H1 (cell line): ENCODE measurements around the gene TMEM221. TPM values are rescaled to one million over a fixed set of nuclear protein-coding genes. Genes with fewer than 3 reads are reported as not detected.

Experiments used
- CTCF ChIA-PET: fragments of 300-600 bp; sonication (Branson Sonifier 250); formaldehyde crosslinking; loops from one replicate; lab custom pipeline; 2021; ENCODE audit not compliant: partially characterized antibody; lab: Charles Lee
- POLR2A ChIA-PET: fragments of 300-600 bp; sonication (Branson Sonifier 250); formaldehyde crosslinking; loops from one replicate; lab custom pipeline; 2021; ENCODE audit warnings: inconsistent platforms; ENCODE audit not compliant: partially characterized antibody; lab: Charles Lee
- DNase-seq, 2 experiments: peaks; one replicate each; pipeline versions ENCODE4 v3.0.0 to v3.0.0-alpha.2; 2010 to 2022; ENCODE audit warnings: low spot score in 2 of 2, low read depth in 1 of 2, mixed read lengths in 1 of 2
- FAIRE-seq: peaks from 2 replicates; lab custom pipeline; 2011; peaks lifted over from hg19 to GRCh38; lab: Jason Lieb, UNC
- H2AFZ ChIP-seq: 2 replicates; pipeline ENCODE4 v1.8.1; 2012; ENCODE audit warnings: low read length, inconsistent platforms
- H2AK5ac ChIP-seq: 2 replicates; pipeline ENCODE4 v1.6.1; 2013; ENCODE audit warnings: low read depth, low read length
- H2BK120ac ChIP-seq: replicated peaks from 2 replicates; pipeline ENCODE3; 2013; ENCODE audit warnings: low read depth, low read length, inconsistent platforms
- H2BK12ac ChIP-seq: 2 replicates; pipeline ENCODE4 v1.6.1; 2013; ENCODE audit warnings: low read depth, low read length
- H2BK15ac ChIP-seq: 2 replicates; pipeline ENCODE4 v1.6.1; 2013; ENCODE audit warnings: low read length
- H2BK20ac ChIP-seq: 2 replicates; pipeline ENCODE4 v1.6.1; 2013; ENCODE audit warnings: low read length
- H2BK5ac ChIP-seq: 2 replicates; pipeline ENCODE4 v1.6.1; 2013; ENCODE audit warnings: low read depth, low read length
- H3K14ac ChIP-seq: 2 replicates; pipeline ENCODE4 v1.6.1; 2013; ENCODE audit warnings: inconsistent platforms; ENCODE audit not compliant: insufficient read length
- H3K18ac ChIP-seq: 2 replicates; pipeline ENCODE4 v1.6.1; 2013; ENCODE audit warnings: low read length; ENCODE audit errors: extremely low read depth
- H3K23ac ChIP-seq: 2 replicates; pipeline ENCODE4 v1.6.1; 2013; ENCODE audit warnings: inconsistent platforms; ENCODE audit not compliant: insufficient read length
- H3K23me2 ChIP-seq: 2 replicates; pipeline ENCODE4 v1.6.1; 2013; ENCODE audit warnings: low read depth, low read length
- H3K27ac ChIP-seq: 2 replicates; pipeline ENCODE4 v1.6.1; 2011; ENCODE audit warnings: low read depth, low read length, inconsistent platforms
- H3K27me3 ChIP-seq, 4 experiments: replicated peaks in 1 of 4; 1 replicate in 1 of 4; 2 replicates in 3 of 4; pipeline versions ENCODE4 v1.6.1 to v1.8.1; 2011 to 2013; ENCODE audit warnings: low read length in 3 of 4, mild to moderate bottlenecking in 3 of 4, inconsistent platforms in 2 of 4, mixed read lengths in 2 of 4, moderate library complexity in 1 of 4; ENCODE audit not compliant: control insufficient read depth in 3 of 4, insufficient read depth in 3 of 4; ENCODE audit errors: extremely low read depth in 1 of 4
- H3K36me3 ChIP-seq, 4 experiments: 2 replicates each; pipeline versions ENCODE4 v1.6.1 to v1.8.1; 2011 to 2013; ENCODE audit warnings: mild to moderate bottlenecking in 4 of 4, low read length in 3 of 4, moderate library complexity in 2 of 4, control low read depth in 1 of 4, inconsistent platforms in 1 of 4; ENCODE audit not compliant: insufficient read depth in 4 of 4, control insufficient read depth in 2 of 4
- H3K4ac ChIP-seq: replicated peaks from 2 replicates; pipeline ENCODE3; 2013; ENCODE audit warnings: low read length, low read depth, mixed read lengths, inconsistent platforms; ENCODE audit not compliant: insufficient read length
- H3K4me1 ChIP-seq, 4 experiments: replicated peaks in 1 of 4; 1 replicate in 1 of 4; 2 replicates in 3 of 4; pipeline versions ENCODE4 v1.6.1 to v1.8.1; 2011 to 2013; ENCODE audit warnings: low read length in 3 of 4, inconsistent platforms in 2 of 4, mixed read lengths in 1 of 4; ENCODE audit not compliant: insufficient read depth in 4 of 4, control insufficient read depth in 3 of 4
- H3K4me2 ChIP-seq, 2 experiments: 2 replicates each; pipeline versions ENCODE4 v1.6.1 to v1.8.1; 2011 to 2013; ENCODE audit warnings: low read depth in 2 of 2, low read length in 2 of 2, control low read depth in 1 of 2, inconsistent platforms in 1 of 2, mild to moderate bottlenecking in 1 of 2; ENCODE audit not compliant: insufficient read depth in 1 of 2
- H3K4me3 ChIP-seq, 4 experiments: fragments of 200-600, 300-600 bp in 1 of 4; sonication (generic), shearing (Covaris generic), sonication (Bioruptor Twin) in 1 of 4; 2 replicates each; pipeline versions ENCODE4 v1.5.1 to v1.8.1; 2011 to 2016; ENCODE audit warnings: low read length in 4 of 4, low read depth in 3 of 4, control low read depth in 2 of 4, inconsistent platforms in 2 of 4, mild to moderate bottlenecking in 2 of 4, mixed read lengths in 1 of 4, moderate library complexity in 1 of 4; ENCODE audit not compliant: insufficient read depth in 2 of 4; ENCODE audit errors: extremely low read depth in 1 of 4
- H3K56ac ChIP-seq: replicated peaks from 2 replicates; pipeline ENCODE3; 2013; ENCODE audit warnings: low read depth, mild to moderate bottlenecking, mixed read lengths, low read length, inconsistent platforms; ENCODE audit not compliant: insufficient read length
- H3K79me1 ChIP-seq: 2 replicates; pipeline ENCODE4 v1.6.1; 2013; ENCODE audit warnings: low read depth, low read length, control low read depth
- H3K79me2 ChIP-seq, 2 experiments: 2 replicates each; pipeline versions ENCODE4 v1.6.1 to v1.8.1; 2012 to 2013; ENCODE audit warnings: low read length in 2 of 2, mild to moderate bottlenecking in 2 of 2, inconsistent platforms in 1 of 2; ENCODE audit not compliant: insufficient read depth in 2 of 2, control insufficient read depth in 1 of 2
- H3K9ac ChIP-seq, 4 experiments: replicated peaks in 1 of 4; 1 replicate in 1 of 4; 2 replicates in 3 of 4; pipeline versions ENCODE4 v1.6.1 to v1.8.1; 2011 to 2013; ENCODE audit warnings: low read depth in 3 of 4, low read length in 3 of 4, control low read depth in 2 of 4, mild to moderate bottlenecking in 2 of 4, moderate library complexity in 2 of 4, inconsistent platforms in 1 of 4; ENCODE audit errors: extremely low read depth in 1 of 4
- H3K9me3 ChIP-seq, 2 experiments: 2 replicates each; pipeline versions ENCODE4 v1.6.1 to v1.8.1; 2012 to 2013; ENCODE audit warnings: mild to moderate bottlenecking in 2 of 2, moderate library complexity in 2 of 2, control low read depth in 1 of 2, inconsistent platforms in 1 of 2, low read depth in 1 of 2, low read length in 1 of 2, mixed read lengths in 1 of 2; ENCODE audit not compliant: insufficient read depth in 2 of 2
- H4K20me1 ChIP-seq, 2 experiments: replicated peaks in 1 of 2; 2 replicates each; pipeline versions ENCODE3 to v1.8.1; 2011 to 2013; ENCODE audit warnings: inconsistent platforms in 2 of 2, low read length in 2 of 2, mild to moderate bottlenecking in 1 of 2; ENCODE audit not compliant: insufficient read depth in 2 of 2, control insufficient read depth in 1 of 2
- H4K5ac ChIP-seq: 2 replicates; pipeline ENCODE4 v1.6.1; 2013; ENCODE audit warnings: low read length, low read depth, mixed read lengths, inconsistent platforms; ENCODE audit not compliant: insufficient read length
- H4K8ac ChIP-seq: 2 replicates; pipeline ENCODE4 v1.8.0; 2013; ENCODE audit warnings: mild to moderate bottlenecking, moderate library complexity, low read length, inconsistent platforms; ENCODE audit not compliant: insufficient read depth; ENCODE audit errors: extremely low read depth
- H4K91ac ChIP-seq: replicated peaks from 2 replicates; pipeline ENCODE3; 2013; ENCODE audit warnings: low read length, mixed read lengths, inconsistent platforms; ENCODE audit not compliant: insufficient read length
- CEBPB ChIP-seq: IDR thresholded peaks from 2 replicates; pipeline ENCODE4 v1.6.1; 2012; ENCODE audit warnings: low read depth, low read length
- EGR1 ChIP-seq: IDR thresholded peaks from 2 replicates; pipeline ENCODE4 v1.6.1; 2011; ENCODE audit warnings: low read depth, low read length, borderline replicate concordance
- GABPA ChIP-seq: IDR thresholded peaks from 2 replicates; pipeline ENCODE4 v1.6.1; 2011; ENCODE audit warnings: mild to moderate bottlenecking, low read length, moderate library complexity, borderline replicate concordance; ENCODE audit not compliant: insufficient read depth
- HDAC2 ChIP-seq, 2 experiments: fragments of 300-600 bp in 1 of 2; sonication (generic) in 1 of 2; IDR thresholded peaks; 2 replicates each; pipeline ENCODE4 v1.6.1; 2011 to 2012; ENCODE audit warnings: low read depth in 2 of 2, low read length in 2 of 2, mild to moderate bottlenecking in 2 of 2, moderate library complexity in 2 of 2, borderline replicate concordance in 1 of 2, inconsistent platforms in 1 of 2
- JUN ChIP-seq: IDR thresholded peaks from 2 replicates; pipeline ENCODE4 v1.6.1; 2011; ENCODE audit warnings: low read depth, mild to moderate bottlenecking, improper control_type of control experiment, low read length
- MAX ChIP-seq: IDR thresholded peaks from 2 replicates; pipeline ENCODE4 v1.6.1; 2012; ENCODE audit warnings: inconsistent platforms
- POLR2AphosphoS5 ChIP-seq: IDR thresholded peaks from 2 replicates; pipeline ENCODE4 v1.6.1; 2011; ENCODE audit warnings: low read depth, low read length
- RAD21 ChIP-seq, 2 experiments: IDR thresholded peaks in 1 of 2; conservative IDR thresholded peaks in 1 of 2; 2 replicates each; pipeline ENCODE4 v1.6.1; 2011; ENCODE audit warnings: low read depth in 2 of 2, low read length in 2 of 2, improper control_type of control experiment in 1 of 2, inconsistent platforms in 1 of 2, mild to moderate bottlenecking in 1 of 2, moderate library complexity in 1 of 2
- SIX5 ChIP-seq: IDR thresholded peaks from 2 replicates; pipeline ENCODE4 v1.6.1; 2011; ENCODE audit warnings: mild to moderate bottlenecking, low read depth, low read length
- SP2 ChIP-seq: IDR thresholded peaks from 2 replicates; pipeline ENCODE4 v1.6.1; 2012; ENCODE audit warnings: mild to moderate bottlenecking, low read length, inconsistent platforms
- TCF12 ChIP-seq: IDR thresholded peaks from 2 replicates; pipeline ENCODE4 v1.6.1; 2011; ENCODE audit warnings: low read depth, mild to moderate bottlenecking, low read length
- WGBS, 2 experiments: shearing (Covaris generic) in 1 of 2; methylation state at CpG; one replicate each; pipeline versions ENCODE4 v1.1.6 to v1.1.7; 2013 to 2015; ENCODE audit warnings: low lambda C conversion rate in 2 of 2, mixed read lengths in 2 of 2, inconsistent platforms in 1 of 2, low coverage in 1 of 2, missing lambda C conversion rate in 1 of 2; ENCODE audit not compliant: insufficient replicate concordance in 2 of 2, insufficient coverage in 1 of 2, insufficient read length in 1 of 2; ENCODE audit errors: extremely low coverage in 1 of 2, missing lambda C conversion rate in 1 of 2; 5-methylcytosine and 5-hydroxymethylcytosine counted together
- polyA plus RNA-seq, 7 experiments: library from polyadenylated mRNA; depleted of rRNA in 3 of 7; stranded (reverse) in 5 of 7; unstranded in 2 of 7; fragments of >200 nt in 5 of 7; fragments of 200-250 nt in 2 of 7; gene quantifications; 1 replicate in 5 of 7; 2 replicates in 1 of 7; 4 replicates in 1 of 7; pipeline versions ENCODE4 v1.2.1 to v1.2.3, GENCODE V29; 2011 to 2013; ENCODE audit warnings: missing spikeins in 2 of 7, mixed read lengths in 2 of 7
- total RNA-seq: library from RNA; stranded (reverse); fragmentation: NEBNext Ultra II Directional; extraction: Animal tissue kit (Norgen Biotek cat#: 25700); gene quantifications from 2 replicates; pipeline ENCODE4 v1.2.1, GENCODE V29; 2021

Gene TMEM221
- total and polyA plus RNA-seq, 2 of the 8 experiments (the other 6 are each of a cell fraction or from before 2014, with no cell fraction given) = 1.4 to 2.0 TPM

GRCh38 chr19:17467471-17468301 lies 19.2 kb upstream of the TMEM221 start:
- no peak overlapping the region for H2BK12ac ChIP-seq
- no peaks in the 10 kb centered on the region for H3K36me3 ChIP-seq
- no peak overlapping the region for H3K56ac ChIP-seq
- H4K5ac ChIP-seq = no peak overlapping the region
- no peak overlapping the region for H2BK15ac ChIP-seq
- H3K23me2 ChIP-seq = peaks cover 16% of the 10 kb centered on the region; the same call in 1 of the 2 replicates
- TF ChIP-seq SIX5 = no peak
- TF ChIP-seq SP2 = no peak
- TF ChIP-seq MAX = no peak
- TF ChIP-seq CEBPB = no peak
- no peak for TF ChIP-seq TCF12
- no peak for TF ChIP-seq RAD21 (IDR thresholded peaks at IDR 0.05 in 1 of 2, conservative IDR thresholded peaks at IDR 0.05 in 1 of 2; ENCODE audit: low read depth in 2 of 2, low read length in 2 of 2)
- no peak for TF ChIP-seq EGR1
- TF ChIP-seq GABPA = no peak
- no peak for TF ChIP-seq HDAC2 (IDR thresholded peaks at IDR 0.05; ENCODE audit: borderline replicate concordance in 1 of 2, low read depth in 2 of 2, low read length in 2 of 2)
- TF ChIP-seq JUN = no peak
- no peak for TF ChIP-seq POLR2AphosphoS5
- H2AK5ac ChIP-seq = no peak overlapping the region
- H4K91ac ChIP-seq = no peak overlapping the region
- H3K79me1 ChIP-seq = no peaks in the 10 kb centered on the region
- FAIRE-seq (no peak), DNase-seq (no peak)
- H3K18ac ChIP-seq = no peak overlapping the region; the same call in 1 of the 2 replicates
- no peak overlapping the region for H3K23ac ChIP-seq
- no peaks in the 10 kb centered on the region for H4K20me1 ChIP-seq
- no peak overlapping the region for H2BK20ac ChIP-seq
- H4K8ac ChIP-seq = no peak overlapping the region; the same call in 1 of the 2 replicates
- peaks cover 0 to 11% (median 5%) of the 10 kb centered on the region in 4 experiments; a peak in 3 of 7 replicates for H3K27me3 ChIP-seq
- POLR2A ChIA-PET = interaction anchor here (0.6 to 1.1 kb wide), 2 partner anchors 9 to 21 kb away, joined by 3 read pairs; no protein-coding TSS in a partner anchor
- H3K4me2 ChIP-seq = no peak overlapping the region; a peak in 1 of 4 replicates
- no peak overlapping the region for H2BK120ac ChIP-seq
- no peaks in the 10 kb centered on the region for H3K9me3 ChIP-seq
- H3K79me2 ChIP-seq = no peaks in the 10 kb centered on the region
- no peak overlapping the region for H3K4ac ChIP-seq
- H3K27ac ChIP-seq = no peak overlapping the region
- WGBS, 2 experiments = 82% methylated on average over 12 of the region's 12 CpGs; no CpG with 5 or more reads in 1 of the 2 experiments
- CTCF ChIA-PET = interaction anchor here (0.6 to 4.8 kb wide), 14 partner anchors 13 to 138 kb away, joined by 3 to 39 read pairs (median 8); partner anchors contain the start of genes CCDC194 and TMEM221
- H2AFZ ChIP-seq = no peak overlapping the region
- H3K9ac ChIP-seq = no peak overlapping the region
- H3K4me1 ChIP-seq = peaks cover 0 to 20% (median 8%) of the 10 kb centered on the region in 4 experiments; a peak in 5 of 7 replicates
- H3K4me3 ChIP-seq = no peak overlapping the region
- H2BK5ac ChIP-seq = no peak overlapping the region
- H3K14ac ChIP-seq = no peak overlapping the region
